Measurements from ENCODE around the gene C18orf63.

DNA sequence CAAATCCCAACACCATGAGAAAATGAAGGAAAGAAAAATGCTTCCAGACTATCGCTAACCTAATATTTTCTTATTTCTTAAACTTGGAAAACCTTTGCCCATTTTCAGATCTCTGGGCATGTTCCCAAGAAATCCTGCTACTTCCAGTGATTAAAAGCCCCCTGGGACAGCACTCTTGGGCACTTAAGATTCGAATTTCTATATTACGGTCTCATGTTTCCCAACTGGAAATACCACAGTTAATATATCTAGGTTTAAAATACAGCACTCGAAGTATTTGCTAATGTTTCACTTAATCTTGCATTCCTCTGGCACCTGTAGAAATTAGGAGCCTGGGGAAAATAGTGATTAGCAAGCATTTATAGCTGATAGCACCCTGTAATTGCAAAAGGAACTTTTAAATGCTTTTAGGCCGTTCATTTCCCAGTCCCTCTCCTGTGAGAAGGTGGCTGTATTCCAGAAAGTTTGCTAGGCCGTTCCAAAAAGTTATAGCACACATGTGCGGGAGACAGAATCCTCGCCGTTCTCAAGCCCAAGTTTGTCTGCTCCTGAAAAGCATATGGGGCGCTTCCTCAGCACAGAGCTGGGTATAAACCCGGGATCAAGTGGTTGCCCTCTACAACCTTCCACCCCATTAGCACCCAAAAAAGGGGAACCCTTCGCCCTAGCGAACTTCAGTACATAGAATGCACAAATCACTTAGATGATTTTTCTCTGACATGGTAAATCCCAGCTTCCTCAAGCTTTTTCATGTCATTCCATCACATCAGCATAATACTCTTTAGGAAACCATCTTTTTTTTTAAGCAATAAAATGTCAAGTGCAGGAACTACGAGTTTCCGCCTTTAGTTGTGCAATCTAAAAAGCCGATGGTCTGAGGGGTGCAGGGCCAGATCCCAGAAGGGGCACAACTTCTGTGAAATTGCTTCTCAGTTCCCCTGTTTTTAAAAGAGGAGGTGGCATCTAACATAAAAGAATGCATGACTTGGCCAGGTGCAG lies 80.8 kb downstream of the C18orf63 start:
- TF ChIP-seq, protein P1, sequence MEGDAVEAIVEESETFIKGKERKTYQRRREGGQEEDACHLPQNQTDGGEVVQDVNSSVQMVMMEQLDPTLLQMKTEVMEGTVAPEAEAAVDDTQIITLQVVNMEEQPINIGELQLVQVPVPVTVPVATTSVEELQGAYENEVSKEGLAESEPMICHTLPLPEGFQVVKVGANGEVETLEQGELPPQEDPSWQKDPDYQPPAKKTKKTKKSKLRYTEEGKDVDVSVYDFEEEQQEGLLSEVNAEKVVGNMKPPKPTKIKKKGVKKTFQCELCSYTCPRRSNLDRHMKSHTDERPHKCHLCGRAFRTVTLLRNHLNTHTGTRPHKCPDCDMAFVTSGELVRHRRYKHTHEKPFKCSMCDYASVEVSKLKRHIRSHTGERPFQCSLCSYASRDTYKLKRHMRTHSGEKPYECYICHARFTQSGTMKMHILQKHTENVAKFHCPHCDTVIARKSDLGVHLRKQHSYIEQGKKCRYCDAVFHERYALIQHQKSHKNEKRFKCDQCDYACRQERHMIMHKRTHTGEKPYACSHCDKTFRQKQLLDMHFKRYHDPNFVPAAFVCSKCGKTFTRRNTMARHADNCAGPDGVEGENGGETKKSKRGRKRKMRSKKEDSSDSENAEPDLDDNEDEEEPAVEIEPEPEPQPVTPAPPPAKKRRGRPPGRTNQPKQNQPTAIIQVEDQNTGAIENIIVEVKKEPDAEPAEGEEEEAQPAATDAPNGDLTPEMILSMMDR (IDR thresholded peaks at IDR 0.05): no peak
- TF ChIP-seq ZFX (IDR thresholded peaks at IDR 0.05; ENCODE audit: borderline replicate concordance): no peak
